Astrocyte of the spinal cord (primary cell): ENCODE measurements around the gene IL1RL2.

ENCODE experiments used
- DNase-seq: peaks from one replicate; pipeline ENCODE4 v3.0.0; 2011; ENCODE audit warnings: low read depth, low spot score
- H3K4me3 ChIP-seq: 2 replicates; pipeline ENCODE4 v1.5.1; 2011; ENCODE audit warnings: low read depth, mild to moderate bottlenecking, low read length, moderate library complexity
- in situ Hi-C: cut with HindIII; loops from 2 replicates; pipeline ENCODE4 v1.10.0; 2017; ENCODE audit warnings: low sequenced_read_pairs
- TF ChIP-seq, protein P1 (sequence below): IDR thresholded peaks from 2 replicates; pipeline ENCODE4 v1.5.1; 2012; ENCODE audit warnings: low read depth, mild to moderate bottlenecking, low read length, inconsistent platforms

The IL1RL2 gene

DNA sequence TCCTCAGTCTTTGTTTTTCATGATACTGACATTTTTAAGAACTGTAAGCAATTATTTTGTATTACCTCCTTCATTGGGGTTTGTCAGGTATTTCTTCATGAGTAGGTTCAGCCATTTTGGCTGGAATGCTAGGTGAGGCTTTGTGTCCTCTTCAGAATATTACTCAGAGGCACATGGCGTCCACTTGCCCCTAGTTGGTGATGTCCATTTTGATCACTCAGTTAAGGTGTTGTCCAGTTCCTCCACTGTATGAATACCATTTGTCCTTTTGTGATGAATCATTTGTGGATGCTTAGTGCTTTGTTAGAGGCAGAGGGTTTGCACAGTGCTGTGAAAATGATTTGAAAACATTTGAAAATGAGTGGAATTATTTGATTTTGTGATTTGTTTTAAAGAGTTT, 4.7 kb downstream of the IL1RL2 start:
- DNase-seq, result no peak
- TF ChIP-seq, protein P1, sequence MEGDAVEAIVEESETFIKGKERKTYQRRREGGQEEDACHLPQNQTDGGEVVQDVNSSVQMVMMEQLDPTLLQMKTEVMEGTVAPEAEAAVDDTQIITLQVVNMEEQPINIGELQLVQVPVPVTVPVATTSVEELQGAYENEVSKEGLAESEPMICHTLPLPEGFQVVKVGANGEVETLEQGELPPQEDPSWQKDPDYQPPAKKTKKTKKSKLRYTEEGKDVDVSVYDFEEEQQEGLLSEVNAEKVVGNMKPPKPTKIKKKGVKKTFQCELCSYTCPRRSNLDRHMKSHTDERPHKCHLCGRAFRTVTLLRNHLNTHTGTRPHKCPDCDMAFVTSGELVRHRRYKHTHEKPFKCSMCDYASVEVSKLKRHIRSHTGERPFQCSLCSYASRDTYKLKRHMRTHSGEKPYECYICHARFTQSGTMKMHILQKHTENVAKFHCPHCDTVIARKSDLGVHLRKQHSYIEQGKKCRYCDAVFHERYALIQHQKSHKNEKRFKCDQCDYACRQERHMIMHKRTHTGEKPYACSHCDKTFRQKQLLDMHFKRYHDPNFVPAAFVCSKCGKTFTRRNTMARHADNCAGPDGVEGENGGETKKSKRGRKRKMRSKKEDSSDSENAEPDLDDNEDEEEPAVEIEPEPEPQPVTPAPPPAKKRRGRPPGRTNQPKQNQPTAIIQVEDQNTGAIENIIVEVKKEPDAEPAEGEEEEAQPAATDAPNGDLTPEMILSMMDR, result no peak
- H3K4me3 ChIP-seq, result no peak overlapping the region
- in situ Hi-C loops, result no loop called here

DNA sequence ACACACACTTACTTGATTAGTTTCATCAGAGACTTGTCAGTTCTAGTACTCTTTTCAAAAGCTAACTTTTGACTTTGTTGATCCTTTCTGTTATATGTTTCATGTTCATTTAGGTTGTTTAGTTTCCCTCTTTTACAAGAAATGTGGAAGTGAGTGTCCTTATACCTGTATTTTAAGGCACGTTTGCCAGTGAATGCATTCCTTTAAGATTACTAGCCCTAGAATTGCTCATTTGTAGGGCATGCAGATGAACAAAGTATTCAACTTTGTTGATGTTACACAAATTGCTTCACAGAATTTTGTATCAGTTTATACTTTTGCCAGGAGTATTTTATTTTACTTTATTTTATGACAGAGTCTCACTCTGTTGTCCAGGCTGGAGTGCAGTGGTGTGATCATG, 6.3 kb downstream of the IL1RL2 start:
- in situ Hi-C loops, result no loop called here
- peak; percentile 18 for DNase-seq
- H3K4me3 ChIP-seq, result no peak overlapping the region

DNA sequence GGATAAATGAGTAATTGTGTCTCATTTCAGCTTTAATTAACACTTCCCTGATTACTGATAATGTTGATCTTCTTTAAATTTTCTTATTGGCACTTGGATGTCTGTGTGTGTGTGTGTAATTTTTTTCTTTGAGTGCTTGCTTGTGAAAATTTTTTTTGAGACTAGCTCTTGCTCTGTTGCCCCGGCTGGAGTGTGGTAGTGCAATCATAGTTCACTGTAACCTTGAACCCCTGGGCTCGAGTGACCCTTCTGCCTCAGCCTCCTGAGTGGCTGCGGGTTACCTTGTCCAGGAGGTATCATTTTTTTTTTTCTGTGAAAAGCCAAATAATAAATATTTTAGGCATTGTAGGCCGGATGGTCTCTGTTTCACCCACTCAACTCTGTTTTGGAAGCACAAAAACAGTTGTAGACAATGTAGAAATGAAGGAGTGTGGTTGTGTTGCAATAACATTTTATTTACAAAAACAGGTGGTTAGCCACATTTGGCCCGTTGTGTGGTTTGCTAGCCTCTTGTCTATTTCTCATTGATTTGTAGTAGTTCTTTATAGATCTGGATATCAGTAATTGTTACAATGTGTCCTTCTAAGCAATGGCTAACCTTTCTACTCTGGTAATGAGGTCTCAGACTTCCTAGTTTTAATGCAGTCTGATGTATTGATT, 7.9 kb downstream of the IL1RL2 start:
- no peak for DNase-seq
- TF ChIP-seq, protein P1, result no peak
- no peak overlapping the region for H3K4me3 ChIP-seq
- in situ Hi-C loops, result no loop called here

More for the DNA sequence above, 6.3 kb downstream of the IL1RL2 start:
- TF ChIP-seq, protein P1, result no peak

DNA sequence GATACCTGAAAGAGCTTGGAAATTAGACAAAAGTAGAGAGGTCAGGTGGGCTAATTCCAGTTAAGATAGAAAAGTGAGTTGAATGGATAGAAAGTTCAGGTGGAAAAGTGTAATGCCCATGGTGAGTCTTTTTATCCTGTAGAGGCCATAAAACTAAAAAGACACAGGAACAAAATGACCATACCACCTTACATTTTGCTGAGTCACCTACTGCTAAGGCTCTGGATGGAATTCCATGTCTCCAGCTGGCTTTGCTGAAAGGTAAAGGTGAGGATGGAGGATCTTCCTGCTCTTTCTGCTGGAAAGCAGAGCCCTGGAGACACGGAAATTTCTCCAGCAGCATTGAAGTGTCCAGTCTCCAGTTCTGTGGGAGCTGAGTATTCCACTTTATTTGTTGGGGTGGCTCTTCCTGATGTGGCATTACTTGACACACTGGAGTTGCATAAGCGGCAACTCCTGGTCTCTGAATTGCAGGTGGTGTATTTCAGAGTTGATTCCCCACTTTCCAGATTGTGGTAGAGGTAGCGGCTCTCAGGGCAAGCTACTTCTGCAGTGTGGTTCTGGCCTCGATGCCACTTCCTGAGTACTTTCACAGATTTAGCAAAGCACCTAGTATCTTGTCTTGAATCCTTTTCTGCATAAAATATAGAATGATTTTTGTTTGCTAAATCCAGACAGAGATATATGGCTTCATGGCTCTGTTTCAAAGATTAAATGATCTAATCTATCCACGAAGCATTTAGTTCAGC, 10.7 kb downstream of the IL1RL2 start:
- no peak overlapping the region for H3K4me3 ChIP-seq
- TF ChIP-seq, protein P1, result no peak
- DNase-seq, result no peak
- in situ Hi-C loops, result no loop called here

DNA sequence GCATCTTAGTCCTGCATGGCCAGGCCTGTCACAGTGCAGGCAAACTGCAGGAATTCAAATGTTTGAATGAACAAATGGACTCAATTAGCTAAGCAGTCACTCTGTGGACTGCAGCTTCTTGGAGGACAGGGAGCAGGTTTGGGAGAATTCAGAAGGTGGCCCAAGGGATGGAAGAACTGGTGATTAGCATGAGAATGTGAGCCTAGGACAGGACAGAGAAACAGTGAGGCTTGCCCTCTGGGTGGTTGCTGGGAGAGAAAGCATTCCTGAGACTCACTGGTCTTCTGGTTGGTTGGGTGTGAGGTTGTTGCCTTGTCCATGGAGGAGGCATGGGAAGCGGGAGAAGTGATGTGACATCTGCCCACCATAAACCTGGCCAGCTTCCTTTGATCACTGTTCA, 13.7 kb downstream of the IL1RL2 start:
- H3K4me3 ChIP-seq, result no peak overlapping the region
- DNase-seq, result no peak
- in situ Hi-C loops, result no loop called here
- TF ChIP-seq, protein P1, result no peak

DNA sequence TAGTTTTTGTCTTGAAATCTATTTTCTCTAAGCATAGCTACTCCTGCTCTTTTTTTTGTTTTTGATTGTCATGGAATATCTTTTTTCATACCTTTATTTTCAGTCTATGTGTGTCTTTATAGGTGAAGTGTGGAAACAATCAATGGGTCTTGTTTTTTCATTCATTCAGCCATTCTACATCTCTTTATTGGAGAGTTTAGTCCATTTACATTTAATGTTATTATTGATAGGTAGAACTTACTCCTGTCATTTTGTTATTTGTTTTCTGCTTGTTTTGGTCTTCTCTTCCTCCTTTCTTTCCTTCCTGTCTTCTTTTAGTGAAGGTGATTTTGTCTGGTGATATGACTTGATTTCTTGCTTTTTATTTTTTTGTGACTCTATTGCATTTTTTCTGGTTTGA, 17.8 kb downstream of the IL1RL2 start:
- in situ Hi-C loops, result no loop called here
- DNase-seq, result no peak
- no peak overlapping the region for H3K4me3 ChIP-seq
- TF ChIP-seq, protein P1, result no peak
